A673 (cell line): ENCODE results near the gene KCTD4. TPM values are rescaled to one million over a fixed set of nuclear protein-coding genes. Genes with fewer than 3 reads are reported as not detected.

ENCODE experiments used
- BruUV-seq: library from RNA; stranded (reverse); fragments of 400-500 nt; replicated peaks from 2 replicates; lab custom pipeline; 2021; lab: Mats Ljungman, UMichigan
- CTCF ChIA-PET: fragments of 300-600 bp; sonication (Branson Sonifier 250); formaldehyde crosslinking; loops from one replicate; lab custom pipeline; 2022; ENCODE audit warnings: antibody characterized with exemption; lab: Charles Lee
- POLR2A ChIA-PET: fragments of 300-600 bp; sonication (Branson Sonifier 250); formaldehyde crosslinking; loops from one replicate; lab custom pipeline; 2022; ENCODE audit warnings: antibody characterized with exemption; ENCODE audit not compliant: low non-redundant PET; lab: Charles Lee
- DNase-seq: peaks from one replicate; pipeline ENCODE4 v3.0.0-alpha.2; 2015; ENCODE audit warnings: low spot score
- H3K27ac ChIP-seq: fragments of 200-600 bp; sonication (generic); 2 replicates; pipeline ENCODE4 v1.5.1; 2016; ENCODE audit warnings: mixed run types, low read depth, mild to moderate bottlenecking, mixed read lengths, antibody characterized with exemption, low read length; ENCODE audit not compliant: poor library complexity, severe bottlenecking
- H3K27me3 ChIP-seq: fragments of 200-600 bp; sonication (generic); replicated peaks from 2 replicates; pipeline ENCODE4 v1.6.1; 2017; ENCODE audit warnings: mixed run types, low read depth, mild to moderate bottlenecking, mixed read lengths, antibody characterized with exemption, low read length; ENCODE audit not compliant: insufficient read depth, poor library complexity
- H3K36me3 ChIP-seq: fragments of 200-600 bp; sonication (generic); 2 replicates; pipeline ENCODE4 v1.6.1; 2016; ENCODE audit warnings: mixed run types, mild to moderate bottlenecking, mixed read lengths, antibody characterized with exemption, low read length; ENCODE audit not compliant: insufficient read depth, poor library complexity, severe bottlenecking
- H3K4me1 ChIP-seq: fragments of 200-600 bp; sonication (generic); 2 replicates; pipeline ENCODE4 v1.6.1; 2017; ENCODE audit warnings: mixed run types, mild to moderate bottlenecking, mixed read lengths, antibody characterized with exemption, low read length; ENCODE audit not compliant: insufficient read depth, poor library complexity, severe bottlenecking
- H3K4me3 ChIP-seq: fragments of 200-600 bp; sonication (generic); 2 replicates; pipeline ENCODE4 v1.5.1; 2016; ENCODE audit warnings: low read depth, mixed run types, mild to moderate bottlenecking, mixed read lengths, low read length; ENCODE audit not compliant: poor library complexity, severe bottlenecking
- H3K9me3 ChIP-seq: fragments of 200-600 bp; sonication (generic); 2 replicates; pipeline ENCODE4 v1.6.1; 2016; ENCODE audit warnings: mixed run types, low read depth, mild to moderate bottlenecking, mixed read lengths, antibody characterized with exemption, low read length; ENCODE audit not compliant: poor library complexity, severe bottlenecking
- EZH2 ChIP-seq: fragments of 200-600 bp; sonication (generic); IDR thresholded peaks from 2 replicates; pipeline ENCODE4 v1.6.1; 2017; ENCODE audit warnings: borderline replicate concordance, low read depth, mild to moderate bottlenecking, mixed read lengths, antibody characterized with exemption, low read length; ENCODE audit not compliant: poor library complexity, severe bottlenecking
- intact Hi-C: fragments of 100-400 bp; cut with micrococcal nuclease; formaldehyde crosslinking; loops from one replicate; pipeline ENCODE4 v1.10.0; 2022; ENCODE audit not compliant: unreplicated experiment
- total RNA-seq: library from RNA; stranded (reverse); gene quantifications from 2 replicates; pipeline ENCODE4 v1.2.3, GENCODE V29; 2021
- TF ChIP-seq, protein P1 (sequence below): fragments of 300-800, 200-600 bp; sonication (generic); conservative IDR thresholded peaks from 2 replicates; pipeline ENCODE4 v1.5.1; 2017; ENCODE audit warnings: low read depth, mild to moderate bottlenecking, antibody characterized with exemption, low read length, moderate library complexity, mixed read lengths

KCTD4 gene
- total RNA-seq, 1 experiment from 2014 or later, result not detected

DNA sequence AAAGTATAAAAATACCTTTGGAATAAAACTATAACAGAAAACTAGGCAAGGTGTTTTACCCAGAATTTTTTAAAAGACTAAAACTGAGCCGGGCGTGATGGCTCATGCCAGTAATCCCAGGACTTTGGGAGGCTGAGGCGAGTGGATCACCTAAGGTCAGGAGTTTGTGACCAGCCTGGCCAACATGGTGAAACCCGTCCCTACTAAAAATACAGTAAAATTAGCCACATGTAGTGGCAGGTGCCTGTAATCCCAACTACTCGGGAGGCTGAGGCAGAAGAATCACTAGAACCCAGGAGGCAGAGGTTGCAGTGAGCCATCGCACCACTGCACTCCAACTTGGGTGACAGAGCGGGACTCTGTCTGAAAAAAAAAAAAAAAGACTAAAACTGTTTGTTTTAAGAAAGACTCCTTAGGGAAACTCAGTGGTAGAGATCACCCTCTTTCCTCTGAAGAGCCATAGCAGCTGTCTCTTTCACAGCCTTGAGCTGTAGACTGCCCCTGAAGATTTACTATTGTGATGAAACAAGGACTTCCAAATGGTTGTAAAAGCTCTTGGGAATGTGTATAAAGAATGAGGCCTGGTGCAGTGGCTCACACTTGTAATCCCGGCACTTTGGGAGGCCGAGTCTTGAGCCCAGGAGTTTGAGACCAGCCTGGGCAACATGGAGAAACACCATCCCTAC lies 14.7 kb upstream of the KCTD4 start:
- Histone ChIP-seq H3K4me1 (peaks cover 23% of the 10 kb centered on the region), H3K36me3 (no peaks in the 10 kb centered on the region), H3K27ac (no peak overlapping the region), H3K4me3 (no peak overlapping the region), H3K9me3 (no peaks in the 10 kb centered on the region), H3K27me3 (no peaks in the 10 kb centered on the region)
- BruUV-seq, result no TSS peak
- no peak for DNase-seq
- CTCF ChIA-PET, result no interaction called here
- TF ChIP-seq, protein P1, sequence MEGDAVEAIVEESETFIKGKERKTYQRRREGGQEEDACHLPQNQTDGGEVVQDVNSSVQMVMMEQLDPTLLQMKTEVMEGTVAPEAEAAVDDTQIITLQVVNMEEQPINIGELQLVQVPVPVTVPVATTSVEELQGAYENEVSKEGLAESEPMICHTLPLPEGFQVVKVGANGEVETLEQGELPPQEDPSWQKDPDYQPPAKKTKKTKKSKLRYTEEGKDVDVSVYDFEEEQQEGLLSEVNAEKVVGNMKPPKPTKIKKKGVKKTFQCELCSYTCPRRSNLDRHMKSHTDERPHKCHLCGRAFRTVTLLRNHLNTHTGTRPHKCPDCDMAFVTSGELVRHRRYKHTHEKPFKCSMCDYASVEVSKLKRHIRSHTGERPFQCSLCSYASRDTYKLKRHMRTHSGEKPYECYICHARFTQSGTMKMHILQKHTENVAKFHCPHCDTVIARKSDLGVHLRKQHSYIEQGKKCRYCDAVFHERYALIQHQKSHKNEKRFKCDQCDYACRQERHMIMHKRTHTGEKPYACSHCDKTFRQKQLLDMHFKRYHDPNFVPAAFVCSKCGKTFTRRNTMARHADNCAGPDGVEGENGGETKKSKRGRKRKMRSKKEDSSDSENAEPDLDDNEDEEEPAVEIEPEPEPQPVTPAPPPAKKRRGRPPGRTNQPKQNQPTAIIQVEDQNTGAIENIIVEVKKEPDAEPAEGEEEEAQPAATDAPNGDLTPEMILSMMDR, result no peak
- no peak for TF ChIP-seq EZH2
- intact Hi-C loops, result no loop called here
- POLR2A ChIA-PET, result no interaction called here

DNA sequence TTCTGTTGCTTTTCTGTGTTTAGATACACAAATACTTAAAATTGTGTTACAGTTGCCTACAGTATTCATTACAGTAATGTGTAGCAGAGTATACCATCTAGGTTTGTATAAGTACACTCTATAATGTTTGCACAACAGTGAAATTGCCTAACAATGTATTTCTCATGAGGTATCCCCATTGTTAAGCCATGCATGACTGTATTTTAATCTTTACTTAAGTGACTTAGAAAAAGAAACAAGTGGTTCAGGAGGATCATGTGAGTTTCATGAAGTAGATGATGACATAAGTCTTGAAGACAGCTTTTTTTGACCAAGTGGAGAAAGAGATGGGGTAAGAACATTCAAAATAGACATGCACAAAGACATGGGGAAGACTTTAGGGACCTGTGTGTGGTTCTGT lies 8.4 kb upstream of the KCTD4 start:
- no peaks in the 10 kb centered on the region for H3K36me3 ChIP-seq
- ChIA-PET POLR2A (no interaction called here), CTCF (no interaction called here)
- BruUV-seq, result TSS peak; percentile 10
- no peak for DNase-seq
- TF ChIP-seq EZH2, result no peak
- TF ChIP-seq, protein P1, result no peak
- H3K27ac ChIP-seq, result no peak overlapping the region
- no peaks in the 10 kb centered on the region for H3K27me3 ChIP-seq
- no peak overlapping the region for H3K4me3 ChIP-seq
- no peaks in the 10 kb centered on the region for H3K9me3 ChIP-seq
- intact Hi-C loops, result no loop called here
- peaks cover 21% of the 10 kb centered on the region for H3K4me1 ChIP-seq

DNA sequence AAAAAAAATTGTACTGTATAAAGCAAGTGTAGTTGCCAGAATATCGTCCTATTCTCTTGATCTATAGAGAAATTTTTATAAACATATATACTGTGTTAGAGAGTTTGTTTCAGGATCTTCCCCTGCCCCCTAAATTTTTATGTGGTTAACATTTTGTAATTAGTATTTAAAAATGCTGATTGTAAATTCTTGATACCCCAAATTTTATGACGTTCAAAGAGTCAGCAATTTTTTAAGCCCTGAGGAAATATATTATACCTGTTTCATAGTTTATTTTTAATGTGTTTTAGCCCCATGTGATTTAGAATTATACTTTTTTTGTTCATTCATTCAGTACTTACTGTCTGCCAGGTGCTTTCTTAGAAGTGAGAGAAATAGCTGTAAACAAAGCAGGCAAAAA lies 7.3 kb upstream of the KCTD4 start:
- intact Hi-C loops, result no loop called here
- CTCF ChIA-PET, result no interaction called here

More for the DNA sequence above, 7.3 kb upstream of the KCTD4 start:
- Histone ChIP-seq H3K4me3 (no peak overlapping the region), H3K27me3 (no peaks in the 10 kb centered on the region), H3K4me1 (peaks cover 21% of the 10 kb centered on the region), H3K27ac (no peak overlapping the region), H3K36me3 (no peaks in the 10 kb centered on the region), H3K9me3 (no peaks in the 10 kb centered on the region)
- BruUV-seq, result no TSS peak
- POLR2A ChIA-PET, result no interaction called here
- TF ChIP-seq EZH2, result no peak
- TF ChIP-seq, protein P1, result no peak
- DNase-seq, result no peak
